Activated naive CD4-positive, alpha-beta T cell treated with anti-CD3 and anti-CD28 coated beads for 36 hours (primary cell): ENCODE data around the gene OSBPL9. TPM values are rescaled to one million over a fixed set of nuclear protein-coding genes. Genes with fewer than 3 reads are reported as not detected.

Experiments
- CTCF ChIA-PET: fragments of 350-600 bp; sonication (Branson Sonifier 250); formaldehyde crosslinking; loops from one replicate; lab custom pipeline; 2021; ENCODE audit warnings: antibody characterized with exemption; lab: Charles Lee
- DNase-seq: peaks from one replicate; pipeline ENCODE4 v3.0.0-alpha.2; 2020
- H3K27ac Mint-ChIP-seq: one replicate; pipeline ENCODE4 v1.8.0; 2021; ENCODE audit warnings: mild to moderate bottlenecking, mixed read lengths
- H3K27me3 Mint-ChIP-seq: one replicate; pipeline ENCODE4 v1.8.0; 2021; ENCODE audit warnings: low read depth, mixed read lengths
- H3K36me3 Mint-ChIP-seq: one replicate; pipeline ENCODE4 v1.8.0; 2021; ENCODE audit warnings: low read depth, mixed read lengths
- H3K4me1 Mint-ChIP-seq: one replicate; pipeline ENCODE4 v1.8.0; 2021; ENCODE audit warnings: low read depth, mixed read lengths
- H3K4me3 Mint-ChIP-seq: one replicate; pipeline ENCODE4 v1.8.0; 2021; ENCODE audit warnings: mild to moderate bottlenecking, moderate library complexity, mixed read lengths
- H3K9me3 Mint-ChIP-seq: one replicate; pipeline ENCODE4 v1.8.0; 2021; ENCODE audit warnings: mixed read lengths
- intact Hi-C: fragments of 100-400 bp; cut with micrococcal nuclease; formaldehyde crosslinking; loops from one replicate; pipeline ENCODE4 v1.15.1; 2023
- total RNA-seq, 2 experiments: library from RNA; stranded (reverse); gene quantifications; one replicate each; pipeline ENCODE4 v1.2.3, GENCODE V29; 2021

Gene OSBPL9
- total RNA-seq, 2 experiments from 2014 or later: 38.2 to 40.7 TPM

DNA sequence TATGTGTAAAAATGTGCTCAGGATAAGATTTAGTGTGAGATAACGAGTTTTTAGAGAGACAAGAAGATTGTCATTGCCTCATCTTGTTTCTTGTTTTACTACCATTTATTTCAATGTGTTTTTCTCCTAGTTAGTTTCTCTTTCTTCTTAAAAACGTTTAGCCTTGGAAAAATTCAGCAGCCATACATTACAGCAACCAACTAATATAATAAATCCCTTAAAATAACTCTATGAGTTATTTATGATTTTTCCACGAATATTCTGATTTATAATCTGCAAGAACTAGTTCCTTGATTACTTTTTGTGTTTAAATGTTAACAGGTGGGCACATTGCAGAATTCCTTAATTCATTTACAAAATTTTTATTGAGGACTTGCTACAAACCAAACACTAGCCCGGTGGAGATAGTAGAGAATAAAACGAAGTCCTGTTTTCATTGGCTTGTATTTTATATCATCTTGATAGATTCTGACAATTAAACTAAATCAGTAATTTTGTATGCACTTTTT lies 118.9 kb downstream of the OSBPL9 start:
- H3K4me1 Mint-ChIP-seq: peaks cover 50% of the 10 kb centered on the region
- no peaks in the 10 kb centered on the region for H3K36me3 Mint-ChIP-seq
- H3K9me3 Mint-ChIP-seq: no peaks in the 10 kb centered on the region
- CTCF ChIA-PET: no interaction called here
- H3K4me3 Mint-ChIP-seq: no peak overlapping the region
- H3K27me3 Mint-ChIP-seq: no peaks in the 10 kb centered on the region
- no peak overlapping the region for H3K27ac Mint-ChIP-seq
- no peak for DNase-seq
- intact Hi-C loops: no loop called here

DNA sequence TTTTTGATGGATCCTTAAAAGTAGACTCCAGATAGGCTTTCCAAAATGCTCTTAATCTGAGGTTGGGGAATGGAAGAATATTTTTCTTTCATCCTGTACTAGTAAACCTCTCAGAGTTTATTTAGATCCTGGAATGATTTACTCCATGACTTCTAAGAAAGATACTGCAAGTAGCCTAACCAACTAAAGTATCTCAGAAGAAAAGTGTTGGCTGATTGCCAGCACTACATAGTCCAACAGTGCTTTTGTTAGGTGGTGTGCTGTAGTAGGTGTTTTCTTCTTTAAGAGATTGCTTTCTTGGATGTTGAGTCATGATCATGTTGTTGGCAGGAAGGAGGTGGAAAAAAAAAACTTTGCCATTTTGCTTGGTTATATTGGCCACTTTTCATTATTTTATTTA lies 119.8 kb downstream of the OSBPL9 start:
- CTCF ChIA-PET: interaction anchor here (0.7 kb wide), 2 partner anchors 40 to 1329 kb away, joined by 3 read pairs; no protein-coding TSS in a partner anchor

DNA sequence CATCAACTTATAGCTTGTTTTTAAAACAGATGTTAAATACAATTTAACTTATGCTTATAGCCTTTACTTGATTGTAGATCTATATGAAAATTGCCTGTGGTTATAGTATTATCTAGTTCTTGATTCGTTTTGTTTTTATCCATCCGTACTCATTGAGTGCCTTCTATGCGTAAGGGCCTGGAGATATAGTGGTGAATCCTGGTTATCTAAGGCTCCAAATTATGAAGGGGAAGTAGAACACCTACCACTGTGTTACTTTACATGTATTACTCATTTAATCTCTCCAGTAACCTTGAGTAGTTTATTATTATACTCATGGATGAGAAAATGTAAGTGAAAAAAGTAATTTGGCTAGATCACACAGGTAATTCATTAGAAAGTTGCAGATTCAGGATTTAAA lies 121.8 kb downstream of the OSBPL9 start:
- peaks cover 47% of the 10 kb centered on the region for H3K4me1 Mint-ChIP-seq
- no peak overlapping the region for H3K27ac Mint-ChIP-seq
- peaks cover 3% of the 10 kb centered on the region for H3K36me3 Mint-ChIP-seq
- H3K27me3 Mint-ChIP-seq: no peaks in the 10 kb centered on the region
- no peak overlapping the region for H3K4me3 Mint-ChIP-seq
- intact Hi-C loops: no loop called here
- CTCF ChIA-PET: interaction anchor here (1.4 to 3.8 kb wide), 2 partner anchors 11 to 30 kb away, joined by 3 to 9 read pairs; no protein-coding TSS in a partner anchor
- DNase-seq: no peak
- no peaks in the 10 kb centered on the region for H3K9me3 Mint-ChIP-seq

More for the DNA sequence above, 119.8 kb downstream of the OSBPL9 start:
- Mint-ChIP-seq H3K4me1 (peaks cover 50% of the 10 kb centered on the region), H3K27ac (no peak overlapping the region), H3K4me3 (no peak overlapping the region), H3K9me3 (no peaks in the 10 kb centered on the region), H3K36me3 (peaks cover under 1% of the 10 kb centered on the region), H3K27me3 (no peaks in the 10 kb centered on the region)
- DNase-seq: no peak
- intact Hi-C loops: no loop called here

- Mint-ChIP-seq H3K4me1 (peaks cover 44% of the 10 kb centered on the region), H3K9me3 (no peaks in the 10 kb centered on the region), H3K4me3 (no peak overlapping the region), H3K27ac (no peak overlapping the region), H3K27me3 (no peaks in the 10 kb centered on the region), H3K36me3 (peaks cover 3% of the 10 kb centered on the region)
- CTCF ChIA-PET: interaction anchor here (3.8 kb wide), 1 partner anchor 28 kb away, joined by 9 read pairs; no protein-coding TSS in a partner anchor
- intact Hi-C loops: loop anchor here (2.0 kb wide), 1 partner anchor 16 kb away; no protein-coding TSS in a partner anchor
- DNase-seq: no peak
Measured at GRCh38 chr1:51740652-51741051, 123.8 kb downstream of the OSBPL9 start.

DNA sequence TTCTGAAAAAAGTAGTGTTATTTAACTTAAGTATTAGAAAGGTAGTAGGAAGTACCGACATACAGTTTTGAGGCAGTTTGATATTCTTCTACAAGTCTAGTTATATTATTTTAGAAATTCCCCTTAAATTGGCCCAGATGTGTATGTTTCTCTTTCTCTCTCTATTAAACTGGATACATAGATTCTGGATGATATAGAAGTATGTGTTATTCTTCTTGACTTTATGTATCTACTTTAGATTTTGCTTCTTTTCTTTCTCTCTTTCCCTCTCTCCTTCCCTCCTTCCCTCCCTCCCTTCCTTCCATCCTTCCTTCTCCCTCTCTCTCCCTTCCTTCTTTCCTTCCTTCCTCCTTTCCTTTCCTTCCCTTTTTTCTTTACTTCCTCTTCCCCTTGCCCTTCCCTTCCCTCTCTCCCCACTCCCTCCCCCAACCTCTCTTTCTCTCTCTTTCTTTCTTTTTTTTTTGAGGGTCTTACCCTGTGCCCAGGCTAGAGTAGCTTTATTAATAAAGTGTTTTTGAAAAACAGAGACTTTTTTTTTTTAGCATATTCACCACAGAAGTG lies 124.3 kb downstream of the OSBPL9 start:
- H3K27me3 Mint-ChIP-seq: no peaks in the 10 kb centered on the region
- peaks cover 3% of the 10 kb centered on the region for H3K36me3 Mint-ChIP-seq
- intact Hi-C loops: loop anchor here (2.0 kb wide), 1 partner anchor 16 kb away; no protein-coding TSS in a partner anchor
- DNase-seq: no peak
- H3K4me3 Mint-ChIP-seq: no peak overlapping the region
- H3K27ac Mint-ChIP-seq: no peak overlapping the region
- H3K4me1 Mint-ChIP-seq: peaks cover 39% of the 10 kb centered on the region
- CTCF ChIA-PET: interaction anchor here (3.8 kb wide), 1 partner anchor 28 kb away, joined by 9 read pairs; no protein-coding TSS in a partner anchor
- no peaks in the 10 kb centered on the region for H3K9me3 Mint-ChIP-seq

DNA sequence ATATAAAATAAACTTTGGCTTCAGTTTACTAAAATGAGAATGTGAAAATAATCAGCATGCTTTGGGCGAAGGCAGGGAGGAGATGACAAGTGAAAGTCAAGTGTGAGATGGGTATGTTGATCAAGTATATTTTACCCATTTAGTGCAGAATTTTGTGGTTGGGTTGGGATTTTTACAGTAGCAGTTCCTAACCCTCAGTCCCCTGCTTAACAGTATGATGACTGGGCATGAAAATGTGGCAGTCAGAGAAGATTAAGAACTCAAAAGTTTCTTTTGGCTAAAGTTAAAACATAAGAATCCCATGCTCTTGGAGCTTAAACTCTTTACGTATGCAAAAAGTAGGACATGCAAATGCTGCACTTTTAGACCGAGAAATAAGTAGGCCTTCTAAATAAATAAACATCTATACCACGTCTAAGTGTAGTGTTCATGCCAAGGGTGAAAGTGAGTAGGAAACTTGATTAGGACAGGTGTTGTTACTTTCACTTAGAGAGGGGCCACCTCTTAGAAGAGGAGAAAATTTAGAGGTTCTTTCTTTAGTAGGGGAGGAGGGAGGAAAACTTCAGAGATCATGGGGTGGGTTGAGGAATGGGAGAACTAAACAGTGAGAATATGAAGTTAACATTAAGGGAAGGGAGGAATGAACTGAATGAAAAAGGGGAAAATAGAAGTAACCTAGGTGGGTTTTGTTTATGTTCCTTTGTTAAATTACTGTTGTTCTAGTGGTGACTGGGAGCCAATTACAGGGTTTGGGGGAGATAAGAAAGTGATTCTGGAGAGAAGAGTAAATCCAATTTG lies 127.8 kb downstream of the OSBPL9 start:
- H3K4me1 Mint-ChIP-seq: peaks cover 26% of the 10 kb centered on the region
- intact Hi-C loops: no loop called here
- H3K27me3 Mint-ChIP-seq: no peaks in the 10 kb centered on the region
- CTCF ChIA-PET: interaction anchor here (1.5 kb wide), 1 partner anchor 22 kb away, joined by 3 read pairs; no protein-coding TSS in a partner anchor
- H3K4me3 Mint-ChIP-seq: no peak overlapping the region
- DNase-seq: no peak
- H3K9me3 Mint-ChIP-seq: no peaks in the 10 kb centered on the region
- H3K36me3 Mint-ChIP-seq: peaks cover 9% of the 10 kb centered on the region
- no peak overlapping the region for H3K27ac Mint-ChIP-seq

GRCh38 chr1:51745304-51745570 lies 128.3 kb downstream of the OSBPL9 start:
- Mint-ChIP-seq H3K36me3 (peaks cover 9% of the 10 kb centered on the region), H3K9me3 (no peaks in the 10 kb centered on the region), H3K4me3 (no peak overlapping the region), H3K27ac (no peak overlapping the region), H3K27me3 (no peaks in the 10 kb centered on the region), H3K4me1 (peaks cover 22% of the 10 kb centered on the region)
- DNase-seq: no peak
- intact Hi-C loops: no loop called here
- CTCF ChIA-PET: no interaction called here

GRCh38 chr1:51749151-51749550 lies 132.3 kb downstream of the OSBPL9 start:
- H3K36me3 Mint-ChIP-seq: peaks cover 14% of the 10 kb centered on the region

GRCh38 chr1:51750218-51750617 lies 133.3 kb downstream of the OSBPL9 start:
- peaks cover 2% of the 10 kb centered on the region for H3K9me3 Mint-ChIP-seq
- no peak for DNase-seq
- H3K27ac Mint-ChIP-seq: no peak overlapping the region
- H3K4me3 Mint-ChIP-seq: no peak overlapping the region
- H3K36me3 Mint-ChIP-seq: peaks cover 15% of the 10 kb centered on the region
- H3K27me3 Mint-ChIP-seq: no peaks in the 10 kb centered on the region
- CTCF ChIA-PET: interaction anchor here (0.6 to 1.3 kb wide), 3 partner anchors 11 to 919 kb away, joined by 3 read pairs; no protein-coding TSS in a partner anchor
- no peaks in the 10 kb centered on the region for H3K4me1 Mint-ChIP-seq
- intact Hi-C loops: no loop called here

More at GRCh38 chr1:51749151-51749550, 132.3 kb downstream of the OSBPL9 start:
- DNase-seq: no peak
- H3K4me1 Mint-ChIP-seq: peaks cover 10% of the 10 kb centered on the region
- H3K4me3 Mint-ChIP-seq: no peak overlapping the region
- intact Hi-C loops: no loop called here
- peaks cover 2% of the 10 kb centered on the region for H3K9me3 Mint-ChIP-seq
- no peak overlapping the region for H3K27ac Mint-ChIP-seq
- CTCF ChIA-PET: interaction anchor here (0.7 to 1.3 kb wide), 3 partner anchors 10 to 223 kb away, joined by 3 to 6 read pairs (median 3); no protein-coding TSS in a partner anchor
- H3K27me3 Mint-ChIP-seq: no peaks in the 10 kb centered on the region

- no peak for DNase-seq
- CTCF ChIA-PET: interaction anchor here (0.6 to 1.2 kb wide), 3 partner anchors 18 to 919 kb away, joined by 3 read pairs; no protein-coding TSS in a partner anchor
- Mint-ChIP-seq H3K27me3 (no peaks in the 10 kb centered on the region), H3K36me3 (peaks cover 15% of the 10 kb centered on the region), H3K4me3 (no peak overlapping the region), H3K27ac (no peak overlapping the region), H3K9me3 (peaks cover 2% of the 10 kb centered on the region), H3K4me1 (no peaks in the 10 kb centered on the region)
- intact Hi-C loops: no loop called here
Measured at GRCh38 chr1:51750729-51751128, 133.8 kb downstream of the OSBPL9 start.

GRCh38 chr1:51752073-51752948 lies 135.4 kb downstream of the OSBPL9 start:
- no peak for DNase-seq
- peaks cover 2% of the 10 kb centered on the region for H3K9me3 Mint-ChIP-seq
- CTCF ChIA-PET: no interaction called here

More at GRCh38 chr1:51752073-51752948, 135.4 kb downstream of the OSBPL9 start:
- intact Hi-C loops: no loop called here
- Mint-ChIP-seq H3K36me3 (peaks cover 13% of the 10 kb centered on the region), H3K4me1 (peaks cover 9% of the 10 kb centered on the region), H3K27ac (no peak overlapping the region), H3K27me3 (no peaks in the 10 kb centered on the region), H3K4me3 (no peak overlapping the region)
